Vagina (tissue), 2 donors: ENCODE results near the gene DPM3.

Experiments
- POLR2AphosphoS5 ChIP-seq, 2 donors: sonication (generic); formaldehyde crosslinking; IDR thresholded peaks; one replicate each; pipeline ENCODE4 v1.9.0; 2017; ENCODE audit warnings: antibody characterized with exemption in 2 of 2, mild to moderate bottlenecking in 2 of 2, low read depth in 1 of 2; ENCODE audit not compliant: insufficient read depth in 1 of 2
- TF ChIP-seq, protein P1 (sequence below), 3 experiments: fragments of 450-650 bp in 2 of 3; fragments of 200-600 bp in 1 of 3; sonication (generic) in 1 of 3; IDR thresholded peaks; one replicate each; pipeline ENCODE4 v1.5.1; 2017 to 2019; ENCODE audit warnings: antibody characterized with exemption in 3 of 3, mild to moderate bottlenecking in 2 of 3, moderate library complexity in 2 of 3

GRCh38 chr1:155183775-155184221 lies 43.5 kb upstream of the DPM3 start:
- TF ChIP-seq, protein P1, sequence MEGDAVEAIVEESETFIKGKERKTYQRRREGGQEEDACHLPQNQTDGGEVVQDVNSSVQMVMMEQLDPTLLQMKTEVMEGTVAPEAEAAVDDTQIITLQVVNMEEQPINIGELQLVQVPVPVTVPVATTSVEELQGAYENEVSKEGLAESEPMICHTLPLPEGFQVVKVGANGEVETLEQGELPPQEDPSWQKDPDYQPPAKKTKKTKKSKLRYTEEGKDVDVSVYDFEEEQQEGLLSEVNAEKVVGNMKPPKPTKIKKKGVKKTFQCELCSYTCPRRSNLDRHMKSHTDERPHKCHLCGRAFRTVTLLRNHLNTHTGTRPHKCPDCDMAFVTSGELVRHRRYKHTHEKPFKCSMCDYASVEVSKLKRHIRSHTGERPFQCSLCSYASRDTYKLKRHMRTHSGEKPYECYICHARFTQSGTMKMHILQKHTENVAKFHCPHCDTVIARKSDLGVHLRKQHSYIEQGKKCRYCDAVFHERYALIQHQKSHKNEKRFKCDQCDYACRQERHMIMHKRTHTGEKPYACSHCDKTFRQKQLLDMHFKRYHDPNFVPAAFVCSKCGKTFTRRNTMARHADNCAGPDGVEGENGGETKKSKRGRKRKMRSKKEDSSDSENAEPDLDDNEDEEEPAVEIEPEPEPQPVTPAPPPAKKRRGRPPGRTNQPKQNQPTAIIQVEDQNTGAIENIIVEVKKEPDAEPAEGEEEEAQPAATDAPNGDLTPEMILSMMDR (IDR thresholded peaks at IDR 0.05): no peak
- no peak for TF ChIP-seq POLR2AphosphoS5 (IDR thresholded peaks at IDR 0.05; ENCODE audit: insufficient read depth in 1 of 2, low read depth in 1 of 2)
